ENCODE results near the gene FGF21.
"Not testable (repeated sequence)": the region's sequence is repeated elsewhere in the genome, so short reads cannot be mapped to it uniquely, and the experiment has no call there.

FGF21 gene

GRCh38 chr19:48786422-48786821 is 31.1 kb downstream of the FGF21 start:
- not testable (repeated sequence) for DNase-seq (ENCODE audit: low read depth in 2 of 2, low spot score in 1 of 2)

- not testable (repeated sequence) for DNase-seq (ENCODE audit: low read depth in 2 of 2, low spot score in 1 of 2)
Observed at GRCh38 chr19:48787331-48787730, 32.0 kb downstream of the FGF21 start.

- DNase-seq (ENCODE audit: low read depth in 2 of 2, low spot score in 1 of 2) = no peak
Observed at GRCh38 chr19:48793271-48793670, 37.9 kb downstream of the FGF21 start.

- no peak for DNase-seq (ENCODE audit: low read depth in 2 of 2, low spot score in 1 of 2)
Observed at GRCh38 chr19:48794291-48794690, 39.0 kb downstream of the FGF21 start.

GRCh38 chr19:48795055-48795684 is 39.8 kb downstream of the FGF21 start:
- peak; percentile 62 to 71 for DNase-seq (ENCODE audit: low read depth in 2 of 2, low spot score in 1 of 2)

GRCh38 chr19:48795685-48796070 is 40.4 kb downstream of the FGF21 start:
- DNase-seq (ENCODE audit: low read depth in 2 of 2, low spot score in 1 of 2) = no peak

- DNase-seq (ENCODE audit: low read depth in 2 of 2, low spot score in 1 of 2) = no peak
Observed at GRCh38 chr19:48796298-48797083, 41.2 kb downstream of the FGF21 start.

GRCh38 chr19:48797103-48797502 is 41.8 kb downstream of the FGF21 start:
- DNase-seq (ENCODE audit: low read depth in 2 of 2, low spot score in 1 of 2) = no peak

- no peak for DNase-seq (ENCODE audit: low read depth in 2 of 2, low spot score in 1 of 2)
Observed at GRCh38 chr19:48798937-48799336, 43.6 kb downstream of the FGF21 start.

GRCh38 chr19:48799358-48800300 is 44.3 kb downstream of the FGF21 start:
- no peak for DNase-seq (ENCODE audit: low read depth in 2 of 2, low spot score in 1 of 2)

- DNase-seq (ENCODE audit: low read depth in 2 of 2, low spot score in 1 of 2) = no peak
Observed at GRCh38 chr19:48802623-48803022, 47.3 kb downstream of the FGF21 start.

GRCh38 chr19:48804496-48804895 is 49.2 kb downstream of the FGF21 start:
- no peak for DNase-seq (ENCODE audit: low read depth in 2 of 2, low spot score in 1 of 2)

- no peak for DNase-seq (ENCODE audit: low read depth in 2 of 2, low spot score in 1 of 2)
Observed at GRCh38 chr19:48805452-48805851, 50.1 kb downstream of the FGF21 start.

- DNase-seq (ENCODE audit: low read depth in 2 of 2, low spot score in 1 of 2) = no peak
Observed at GRCh38 chr19:48806518-48806817, 51.1 kb downstream of the FGF21 start.

- DNase-seq (ENCODE audit: low read depth in 2 of 2, low spot score in 1 of 2) = no peak
Observed at GRCh38 chr19:48806818-48807589, 51.7 kb downstream of the FGF21 start.

- DNase-seq (ENCODE audit: low read depth in 2 of 2, low spot score in 1 of 2) = no peak
Observed at GRCh38 chr19:48807590-48808308, 52.4 kb downstream of the FGF21 start.
